ENCODE measurements around the gene CUX1. TPM values are rescaled to one million over a fixed set of nuclear protein-coding genes. Genes with fewer than 3 reads are reported as not detected.

The CUX1 gene
- total and polyA plus RNA-seq, 10 of the 15 experiments (the other 5 are each of a cell fraction or from before 2014, with no cell fraction given): 6.1 to 48.6 (median 25.9) TPM

GRCh38 chr7:101790566-101791293, 26.7 kb upstream of the CUX1 start (continued):
- TF ChIP-seq PRDM15 (CRISPR knock-in tag; IDR thresholded peaks at IDR 0.05) (no peak), RAD51 (IDR thresholded peaks at IDR 0.05) (no peak), NRF1 (conservative IDR thresholded peaks at IDR 0.05; ENCODE audit: low read depth, low read length) (no peak), SUZ12 (IDR thresholded peaks at IDR 0.05; ENCODE audit: unreplicated experiment) (no peak), ZNF217 (IDR thresholded peaks at IDR 0.05) (no peak), TBL1XR1 (IDR thresholded peaks at IDR 0.05; ENCODE audit: low read depth, low read length) (no peak), RAD21 (IDR thresholded peaks at IDR 0.05; ENCODE audit: insufficient read depth, low read depth, low read length) (no peak), CEBPZ (IDR thresholded peaks at IDR 0.05; ENCODE audit: low read depth, low read length) (no peak), EGR1 (IDR thresholded peaks at IDR 0.05; ENCODE audit: borderline replicate concordance in 1 of 2, low read depth in 2 of 2, low read length in 2 of 2) (no peak)
